H9 (cell line): ENCODE results near the gene SFMBT2. TPM values are rescaled to one million over a fixed set of nuclear protein-coding genes. Genes with fewer than 3 reads are reported as not detected.

ENCODE experiments used
- DNase-seq: peaks from one replicate; pipeline ENCODE4 v3.0.0-alpha.2; 2017
- H2AFZ ChIP-seq: one replicate; pipeline ENCODE4 v1.6.1; 2013; ENCODE audit warnings: mild to moderate bottlenecking, low read length, control low read depth, moderate library complexity
- H2AK5ac ChIP-seq: 2 replicates; pipeline ENCODE4 v1.6.1; 2013; ENCODE audit warnings: low read length, control low read depth, mixed read lengths; ENCODE audit not compliant: insufficient read length
- H2BK120ac ChIP-seq: one replicate; pipeline ENCODE4 v1.6.1; 2013; ENCODE audit warnings: low read depth, mild to moderate bottlenecking, low read length, control low read depth, inconsistent platforms; ENCODE audit not compliant: poor library complexity, severe bottlenecking
- H2BK12ac ChIP-seq: 2 replicates; pipeline ENCODE4 v1.6.1; 2013; ENCODE audit warnings: low read length, control low read depth, mixed read lengths, low read depth; ENCODE audit not compliant: insufficient read length
- H2BK15ac ChIP-seq: 2 replicates; pipeline ENCODE4 v1.6.1; 2013; ENCODE audit warnings: low read depth, low read length, control low read depth
- H2BK20ac ChIP-seq: one replicate; pipeline ENCODE4 v1.6.1; 2013; ENCODE audit warnings: low read depth, mild to moderate bottlenecking, low read length, control low read depth, inconsistent platforms; ENCODE audit not compliant: poor library complexity, severe bottlenecking
- H2BK5ac ChIP-seq: 2 replicates; pipeline ENCODE4 v1.6.1; 2013; ENCODE audit warnings: low read length, control low read depth, mixed read lengths; ENCODE audit not compliant: insufficient read length
- H3K14ac ChIP-seq: 2 replicates; pipeline ENCODE4 v1.6.1; 2013; ENCODE audit warnings: low read length, control low read depth; ENCODE audit not compliant: insufficient read depth
- H3K18ac ChIP-seq: 2 replicates; pipeline ENCODE4 v1.6.1; 2013; ENCODE audit warnings: low read depth, mild to moderate bottlenecking, mixed read lengths, low read length, control low read depth; ENCODE audit not compliant: insufficient read length
- H3K23ac ChIP-seq: 2 replicates; pipeline ENCODE4 v1.6.1; 2013; ENCODE audit warnings: low read length, control low read depth, mixed read lengths, low read depth; ENCODE audit not compliant: insufficient read length
- H3K23me2 ChIP-seq: 2 replicates; pipeline ENCODE4 v1.6.1; 2013; ENCODE audit warnings: low read depth, mild to moderate bottlenecking, mixed read lengths, low read length, control low read depth; ENCODE audit not compliant: insufficient read length, poor library complexity, severe bottlenecking
- H3K27ac ChIP-seq: 2 replicates; pipeline ENCODE4 v1.5.1; 2013; ENCODE audit warnings: low read length, control low read depth, mixed read lengths, low read depth; ENCODE audit not compliant: insufficient read length
- H3K27me3 ChIP-seq: 2 replicates; pipeline ENCODE4 v1.6.1; 2013; ENCODE audit warnings: low read length, control low read depth, inconsistent platforms; ENCODE audit not compliant: insufficient read depth
- H3K4ac ChIP-seq: 2 replicates; pipeline ENCODE4 v1.6.1; 2013; ENCODE audit warnings: low read depth, mild to moderate bottlenecking, control low read depth, inconsistent platforms, low read length, moderate library complexity
- H3K4me1 ChIP-seq: 2 replicates; pipeline ENCODE4 v1.6.1; 2013; ENCODE audit warnings: low read length, control low read depth, inconsistent platforms; ENCODE audit not compliant: insufficient read depth
- H3K4me2 ChIP-seq: 2 replicates; pipeline ENCODE4 v1.6.1; 2013; ENCODE audit warnings: low read length, control low read depth, mixed read lengths; ENCODE audit not compliant: insufficient read length, insufficient read depth
- H3K56ac ChIP-seq: 2 replicates; pipeline ENCODE4 v1.6.1; 2013; ENCODE audit warnings: low read depth, mild to moderate bottlenecking, mixed read lengths, low read length, control low read depth; ENCODE audit not compliant: insufficient read length
- H3K79me1 ChIP-seq: 2 replicates; pipeline ENCODE4 v1.6.1; 2013; ENCODE audit warnings: low read depth, mild to moderate bottlenecking, moderate library complexity, low read length, control low read depth, inconsistent platforms; ENCODE audit not compliant: insufficient read depth, poor library complexity, severe bottlenecking
- H3K79me2 ChIP-seq: 2 replicates; pipeline ENCODE4 v1.6.1; 2013; ENCODE audit warnings: low read length, control low read depth, inconsistent platforms; ENCODE audit not compliant: insufficient read depth
- H3K9ac ChIP-seq: 2 replicates; pipeline ENCODE4 v1.6.1; 2013; ENCODE audit warnings: low read length, control low read depth, mixed read lengths; ENCODE audit not compliant: insufficient read length; ENCODE audit errors: extremely low read depth
- H3K9me3 ChIP-seq: one replicate; pipeline ENCODE4 v1.6.1; 2013; ENCODE audit warnings: low read depth, low read length, inconsistent platforms; ENCODE audit not compliant: control insufficient read depth
- H3T11ph ChIP-seq: one replicate; pipeline ENCODE4 v1.6.1; 2013; ENCODE audit warnings: mild to moderate bottlenecking, low read length, control low read depth, inconsistent platforms
- H4K20me1 ChIP-seq: one replicate; pipeline ENCODE4 v1.6.1; 2013; ENCODE audit not compliant: control insufficient read depth, insufficient read length, insufficient read depth
- H4K5ac ChIP-seq: 2 replicates; pipeline ENCODE4 v1.6.1; 2013; ENCODE audit warnings: low read depth, mild to moderate bottlenecking, mixed read lengths, low read length, control low read depth; ENCODE audit not compliant: insufficient read length
- H4K8ac ChIP-seq: replicated peaks from 2 replicates; pipeline ENCODE4 v1.6.1; 2013; ENCODE audit warnings: low read length, control low read depth, mixed read lengths, low read depth; ENCODE audit not compliant: insufficient read length
- H4K91ac ChIP-seq: 2 replicates; pipeline ENCODE4 v1.6.1; 2013; ENCODE audit warnings: low read depth, mild to moderate bottlenecking, moderate library complexity, mixed read lengths, low read length, control low read depth; ENCODE audit not compliant: insufficient read length
- H3K27ac Mint-ChIP-seq, 3 experiments: 2 replicates in 2 of 3; 3 replicates in 1 of 3; pipeline ENCODE4 v1.8.0; 2020 to 2021; ENCODE audit warnings: mixed read lengths in 3 of 3, mild to moderate bottlenecking in 1 of 3, moderate library complexity in 1 of 3
- H3K27me3 Mint-ChIP-seq: 2 replicates; pipeline ENCODE4 v1.8.0; 2021; ENCODE audit warnings: low read depth, mild to moderate bottlenecking, moderate library complexity, mixed read lengths
- H3K36me3 Mint-ChIP-seq, 3 experiments: 2 replicates in 2 of 3; 3 replicates in 1 of 3; pipeline ENCODE4 v1.8.0; 2020 to 2021; ENCODE audit warnings: low read depth in 3 of 3, mixed read lengths in 3 of 3; ENCODE audit not compliant: insufficient read depth in 1 of 3
- H3K4me1 Mint-ChIP-seq, 2 experiments: 2 replicates each; pipeline ENCODE4 v1.8.0; 2020; ENCODE audit warnings: mixed read lengths in 2 of 2
- H3K4me3 Mint-ChIP-seq, 2 experiments: 2 replicates in 1 of 2; 3 replicates in 1 of 2; pipeline ENCODE4 v1.8.0; 2020 to 2021; ENCODE audit warnings: mild to moderate bottlenecking in 2 of 2, mixed read lengths in 2 of 2, moderate library complexity in 1 of 2
- H3K9me3 Mint-ChIP-seq, 2 experiments: 2 replicates in 1 of 2; 3 replicates in 1 of 2; pipeline ENCODE4 v1.8.0; 2020; ENCODE audit warnings: mild to moderate bottlenecking in 2 of 2, mixed read lengths in 2 of 2, moderate library complexity in 1 of 2
- CTCF ChIP-seq: fragments of 200-600 bp; sonication (generic); conservative IDR thresholded peaks from 3 replicates; pipeline ENCODE4 v1.8.0; 2021; ENCODE audit warnings: antibody characterized with exemption, mild to moderate bottlenecking
- WGBS: extraction: QIAGEN DNeasy Blood & Tissue Kit; methylation state at CpG from one replicate; pipeline ENCODE4 v1.1.7; 2013; ENCODE audit warnings: missing lambda C conversion rate, low lambda C conversion rate, mixed read lengths; ENCODE audit not compliant: insufficient read length; ENCODE audit errors: extremely low coverage; 5-methylcytosine and 5-hydroxymethylcytosine counted together
- total RNA-seq: library from RNA; stranded (reverse); gene quantifications from 2 replicates; pipeline ENCODE4 v1.2.1, GENCODE V29; 2021

Gene SFMBT2
- total RNA-seq, 1 experiment from 2014 or later = 5.3 TPM

DNA sequence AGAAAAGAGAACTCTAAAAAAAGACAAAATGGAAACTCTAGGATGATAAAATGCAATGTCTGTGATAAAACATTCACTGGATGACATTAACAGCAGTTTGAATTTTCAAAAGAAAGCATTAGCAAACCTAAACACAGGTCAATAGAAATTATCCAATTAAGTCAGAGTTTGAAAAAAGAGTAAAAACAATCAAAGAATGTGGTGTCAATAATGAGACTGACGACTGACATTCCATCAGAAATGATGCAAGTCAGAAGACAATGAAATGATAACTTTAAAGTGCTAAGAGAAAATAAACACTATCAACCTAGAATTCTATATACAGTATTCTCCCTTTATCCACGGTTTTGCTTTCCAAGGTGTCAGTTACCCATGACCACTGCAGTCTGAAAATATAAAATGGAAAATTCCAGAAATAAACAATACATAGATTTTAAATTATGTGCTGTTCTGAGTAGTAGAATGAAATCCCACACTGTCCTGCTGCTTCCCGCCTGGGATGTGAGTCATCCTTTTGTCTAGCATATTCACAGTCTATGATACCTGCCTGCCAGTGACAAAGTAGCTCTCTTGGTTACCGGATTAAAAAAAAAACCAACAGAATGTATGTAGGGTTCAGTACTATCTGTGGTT lies 38.3 kb upstream of the SFMBT2 start:
- Histone ChIP-seq H3K14ac (no peak overlapping the region), H2BK5ac (no peak overlapping the region), H3K4ac (no peak overlapping the region), H3K4me2 (no peak overlapping the region), H2BK15ac (no peak overlapping the region), H3K9ac (no peak overlapping the region), H3K4me1 (no peaks in the 10 kb centered on the region; the same call in 1 of the 2 replicates), H4K20me1 (no peaks in the 10 kb centered on the region), H2AK5ac (no peak overlapping the region), H3K18ac (no peak overlapping the region), H4K8ac (no peak overlapping the region), H3T11ph (no peak overlapping the region), H2AFZ (no peak overlapping the region), H3K56ac (no peak overlapping the region), H3K27ac (no peak overlapping the region), H2BK120ac (no peak overlapping the region), H3K23me2 (no peaks in the 10 kb centered on the region), H3K79me1 (no peaks in the 10 kb centered on the region), H3K79me2 (no peaks in the 10 kb centered on the region), H3K27me3 (no peaks in the 10 kb centered on the region), H4K91ac (no peak overlapping the region), H3K9me3 (peaks cover 14% of the 10 kb centered on the region), H3K23ac (no peak overlapping the region), H2BK12ac (no peak overlapping the region), H4K5ac (no peak overlapping the region), H2BK20ac (no peak overlapping the region)
- TF ChIP-seq CTCF = no peak
- H3K27ac Mint-ChIP-seq = no peak overlapping the region
- H3K9me3 Mint-ChIP-seq = peaks cover 33 to 40% of the 10 kb centered on the region in 2 experiments
- H3K36me3 Mint-ChIP-seq = peaks cover 9 to 31% (median 15%) of the 10 kb centered on the region in 3 experiments
- no peak for DNase-seq
- H3K27me3 Mint-ChIP-seq = peaks cover 2% of the 10 kb centered on the region; the same call in 1 of the 2 replicates
- no peak overlapping the region for H3K4me3 Mint-ChIP-seq
- peaks cover 2 to 10% of the 10 kb centered on the region in 2 experiments; a peak in 3 of 4 replicates for H3K4me1 Mint-ChIP-seq
- WGBS = no CpG with 5 or more reads among the region's 4 CpGs
